ENCODE measurements around the gene LGALS1.
A peak's percentile ranks its signal among the peaks of the same experiment; 100 is the strongest.
"Not testable (repeated sequence)": the region's sequence is repeated elsewhere in the genome, so short reads cannot be mapped to it uniquely, and the experiment has no call there.

LGALS1 gene

DNA sequence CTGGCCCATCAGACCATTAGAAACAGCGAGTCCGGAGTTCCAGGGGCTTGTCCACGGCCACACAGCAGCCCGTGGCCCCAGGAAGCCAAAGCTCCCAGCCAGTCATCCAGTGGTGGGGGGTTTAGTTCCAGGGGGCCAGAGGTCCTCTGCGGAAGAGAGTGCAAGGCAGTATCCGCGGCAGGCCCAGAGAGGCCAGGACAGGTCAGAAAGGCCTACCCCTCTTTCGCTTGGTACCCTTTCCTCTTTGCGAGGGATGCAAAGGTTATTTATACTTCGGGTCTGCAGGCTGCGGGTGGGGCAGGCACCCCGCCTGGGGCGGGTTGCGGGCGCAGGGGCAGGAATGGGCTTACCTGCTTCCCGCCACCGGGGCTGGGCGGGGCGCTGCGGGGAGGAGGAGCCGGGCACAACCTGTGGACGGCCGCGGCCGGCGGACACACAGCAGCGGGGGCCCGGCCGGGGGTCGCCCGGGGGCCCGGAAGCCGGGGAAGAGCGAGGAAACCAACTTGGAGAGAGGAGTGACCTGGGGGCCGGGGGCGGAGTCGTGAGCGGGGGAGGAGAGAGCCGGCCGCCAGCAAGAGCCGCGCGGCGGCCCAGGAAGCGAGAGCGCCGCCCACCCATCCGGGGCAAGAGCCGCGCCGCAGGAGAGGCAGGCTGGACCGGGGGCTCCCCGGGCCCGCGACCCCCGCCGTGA is 36.2 kb upstream of the LGALS1 start, which contains the start of gene SH3BP1:
SH3BP1 (plus strand) TSS at position 600 of the 691 bp plus-strand sequence. CDS start 119 bp downstream, outside the sequence.
- DNase-seq (ENCODE audit: low read depth in 2 of 2), result no peak

DNA sequence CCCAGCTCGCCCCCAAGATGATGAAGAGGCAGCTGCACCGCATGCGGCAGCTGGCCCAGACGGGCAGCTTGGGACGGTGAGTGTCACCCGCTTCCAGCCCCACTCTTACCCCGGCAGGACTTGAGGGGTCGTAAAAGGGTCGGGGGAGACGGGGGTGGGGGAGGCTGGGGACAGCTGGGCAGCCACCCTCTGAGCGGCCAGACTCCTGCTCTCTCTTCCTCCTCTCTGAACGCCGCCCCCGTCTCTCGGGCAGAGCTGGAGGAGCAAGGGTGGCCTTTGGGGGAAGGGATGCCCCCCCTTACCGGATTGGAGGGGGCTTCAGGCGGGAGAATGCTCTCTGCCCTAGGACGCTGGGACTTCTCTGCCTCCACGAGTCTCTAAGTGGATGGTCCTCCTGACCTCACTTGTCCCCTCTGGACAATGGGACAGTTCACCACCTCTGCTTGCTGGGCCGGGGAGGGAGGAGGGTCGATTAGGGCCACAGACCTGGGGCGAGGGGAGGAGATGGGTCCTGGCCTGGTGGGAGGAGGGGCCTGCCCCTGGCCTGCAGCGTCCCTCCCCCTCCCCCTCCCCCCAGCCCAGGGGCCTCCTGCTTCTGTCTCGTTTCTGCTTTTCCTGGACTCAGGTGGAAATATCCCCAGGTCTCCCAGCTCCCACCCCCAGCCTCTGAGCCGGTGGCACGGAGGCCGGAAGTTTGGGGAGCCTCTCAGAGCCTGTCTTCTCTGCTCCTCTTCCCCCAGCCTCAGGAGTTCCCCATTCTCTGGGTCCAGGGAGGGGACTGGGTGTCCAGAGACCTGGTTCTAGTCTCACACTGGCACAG is 35.5 kb upstream of the LGALS1 start:
- DNase-seq (ENCODE audit: low read depth in 2 of 2), result no peak

DNA sequence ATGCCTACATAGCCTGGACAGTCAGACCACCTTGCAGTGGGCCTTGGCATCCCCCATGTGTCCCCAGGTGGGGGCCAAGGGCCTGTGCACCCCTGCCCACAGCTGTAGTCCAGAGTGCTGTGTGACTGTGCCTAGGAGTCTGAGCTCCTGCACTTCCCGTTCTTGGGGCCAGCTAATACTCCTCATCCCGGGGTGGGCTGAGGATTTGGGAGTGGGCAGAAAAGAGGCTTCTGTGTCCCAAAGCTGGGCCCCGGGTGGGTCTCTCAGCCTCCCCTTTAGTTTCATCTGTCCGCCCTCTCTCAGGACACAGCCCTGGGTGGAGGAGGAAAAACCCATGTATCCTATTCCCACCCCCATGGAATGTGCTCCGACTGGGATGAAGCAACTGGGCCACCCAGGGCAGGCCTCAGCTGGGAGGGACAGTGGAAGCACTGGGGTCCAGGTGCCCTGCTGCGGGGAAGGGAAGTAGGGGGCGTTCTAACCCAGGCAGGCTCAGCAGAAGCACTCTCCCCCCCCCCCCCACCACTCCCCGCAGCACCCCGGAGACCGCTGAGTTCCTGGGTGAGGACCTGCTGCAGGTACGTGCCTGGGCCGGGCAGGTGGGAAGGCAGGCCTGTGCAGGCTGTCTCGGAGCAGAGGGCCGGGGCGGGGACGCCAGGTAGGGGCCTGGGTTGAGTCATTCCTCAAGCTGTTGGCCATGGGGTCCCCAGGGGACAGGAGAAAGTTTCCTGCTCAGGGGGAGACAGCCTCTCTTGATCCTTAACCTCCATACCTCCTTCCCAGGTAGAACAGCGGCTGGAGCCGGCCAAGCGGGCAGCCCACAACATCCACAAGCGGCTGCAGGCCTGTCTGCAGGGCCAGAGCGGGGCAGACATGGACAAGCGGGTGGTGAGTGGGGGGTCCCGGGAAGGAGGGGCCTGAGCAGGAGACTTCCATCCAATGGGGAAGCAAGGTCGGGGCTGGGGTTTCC is 34.6 kb upstream of the LGALS1 start:
- no peak for DNase-seq (ENCODE audit: low read depth in 2 of 2)

DNA sequence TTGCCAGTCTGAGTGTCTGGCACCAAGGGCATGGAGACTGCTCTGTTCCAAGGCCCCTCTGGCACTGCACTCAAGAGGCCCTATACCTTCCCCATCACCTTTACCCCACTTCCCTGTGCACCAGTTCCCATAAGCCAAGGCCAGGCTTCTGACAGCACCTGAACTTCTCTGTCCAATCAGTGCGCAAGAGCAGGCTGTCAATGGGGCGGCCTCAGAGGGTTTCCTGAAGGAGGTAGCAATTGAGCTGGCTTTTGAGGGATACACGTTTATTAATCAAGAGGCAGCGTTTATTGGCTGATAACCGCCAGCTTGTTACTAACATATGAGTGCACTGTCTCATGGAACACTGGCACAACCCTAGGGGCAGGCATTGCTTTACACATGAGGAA is 33.9 kb upstream of the LGALS1 start:
- DNase-seq (ENCODE audit: low read depth in 2 of 2), result no peak

DNA sequence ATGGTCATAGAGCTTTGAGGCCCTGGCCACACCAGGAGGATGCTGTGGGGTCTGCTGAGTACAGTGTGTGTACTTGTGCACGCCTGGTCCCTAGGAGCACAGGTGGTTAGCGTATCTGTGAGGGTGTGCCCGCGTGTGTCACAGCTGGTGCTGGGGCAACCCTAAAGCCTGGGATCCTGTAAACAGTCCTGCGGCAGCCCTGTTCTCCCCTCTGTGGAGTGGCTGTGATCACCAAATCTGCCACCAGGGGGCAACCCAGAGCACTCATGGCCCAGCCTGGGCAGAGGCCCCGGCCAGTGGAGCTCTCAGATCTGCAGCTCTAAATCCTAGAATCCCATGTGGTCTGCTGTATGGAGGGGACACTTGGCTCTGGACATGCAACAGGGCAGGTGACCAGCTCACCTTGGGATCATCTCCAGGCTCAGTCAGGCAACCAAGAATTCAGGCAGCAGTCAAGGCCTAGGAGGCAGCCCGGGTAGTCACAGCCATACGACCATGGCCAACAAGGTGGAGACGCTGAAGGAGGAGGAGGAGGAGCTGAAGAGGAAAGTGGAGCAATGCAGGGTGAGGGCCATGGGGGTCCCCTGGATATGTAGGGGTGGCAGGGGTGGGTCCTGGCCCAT is 32.1 kb upstream of the LGALS1 start:
- peak; percentile 31 to 45 for DNase-seq (ENCODE audit: low read depth in 2 of 2)

DNA sequence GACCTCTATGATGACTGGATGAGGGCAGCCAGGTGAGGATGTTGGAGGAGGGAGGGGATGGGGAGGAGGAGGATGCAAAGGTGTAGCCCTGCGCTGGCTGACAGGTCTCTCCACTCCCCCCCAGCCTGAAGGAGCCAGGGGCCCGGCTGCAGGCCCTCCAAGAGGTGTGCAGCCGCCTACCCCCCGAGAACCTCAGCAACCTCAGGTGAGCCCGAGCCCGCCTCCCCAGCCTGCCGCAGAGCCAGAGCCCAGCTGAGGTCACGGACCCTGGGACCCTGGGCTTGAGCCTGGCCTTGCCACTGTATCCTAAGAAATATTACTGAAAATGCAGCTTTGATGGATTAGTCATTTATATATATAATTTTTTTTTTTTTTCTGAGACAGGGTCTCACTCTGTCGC is 28.1 kb upstream of the LGALS1 start:
- DNase-seq (ENCODE audit: low read depth in 2 of 2), result no peak

DNA sequence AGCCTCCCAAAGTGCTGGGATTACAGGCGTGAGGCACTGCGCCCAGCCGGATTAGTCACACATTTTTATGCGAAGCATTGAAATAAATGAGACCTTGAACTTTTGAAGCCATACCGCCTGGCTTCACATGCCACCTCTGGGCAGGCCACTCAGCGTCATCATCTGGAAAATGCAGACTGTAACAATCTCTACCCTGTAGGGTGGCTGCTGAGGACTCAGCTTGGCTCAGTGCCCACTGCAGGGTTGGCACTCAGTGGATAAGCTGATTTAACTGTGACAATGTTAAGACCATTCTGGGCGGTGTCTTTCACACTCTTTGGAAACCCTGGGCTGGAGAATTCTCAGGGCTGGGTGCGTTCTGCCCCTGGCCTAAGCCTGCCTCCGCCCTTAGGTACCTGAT is 27.5 kb upstream of the LGALS1 start:
- no peak for DNase-seq (ENCODE audit: low read depth in 2 of 2)

DNA sequence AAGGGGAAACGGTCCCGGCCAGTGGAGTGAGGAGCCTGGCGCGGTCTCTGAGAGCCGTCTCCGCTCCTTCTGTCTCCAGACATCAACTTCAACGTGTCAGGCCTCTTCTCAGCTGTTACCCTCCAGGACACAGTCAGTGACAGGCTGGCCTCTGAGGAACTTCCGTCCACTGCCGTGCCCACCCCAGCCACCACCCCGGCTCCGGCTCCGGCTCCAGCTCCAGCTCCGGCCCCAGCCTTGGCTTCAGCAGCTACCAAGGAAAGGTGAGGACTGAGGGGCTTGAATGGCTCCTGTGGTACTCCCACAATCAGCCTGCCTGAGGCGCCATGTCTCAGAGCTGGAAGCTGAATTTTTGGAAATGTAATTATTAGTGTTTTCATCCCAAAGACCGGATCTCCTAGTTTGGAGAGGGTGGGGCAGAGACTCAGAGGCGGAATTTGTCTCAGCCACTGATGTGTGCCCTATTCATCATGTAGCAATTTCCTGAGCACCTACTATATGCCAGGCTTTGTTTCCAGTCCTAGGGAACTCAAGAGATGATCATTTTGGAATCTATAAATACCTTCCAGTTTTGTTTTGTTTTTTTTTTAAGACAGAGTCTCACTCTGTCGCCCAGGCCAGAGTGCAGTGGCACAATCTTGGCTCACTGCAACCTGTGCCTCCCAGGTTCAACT is 24.8 kb upstream of the LGALS1 start:
- no peak for DNase-seq (ENCODE audit: low read depth in 2 of 2)

DNA sequence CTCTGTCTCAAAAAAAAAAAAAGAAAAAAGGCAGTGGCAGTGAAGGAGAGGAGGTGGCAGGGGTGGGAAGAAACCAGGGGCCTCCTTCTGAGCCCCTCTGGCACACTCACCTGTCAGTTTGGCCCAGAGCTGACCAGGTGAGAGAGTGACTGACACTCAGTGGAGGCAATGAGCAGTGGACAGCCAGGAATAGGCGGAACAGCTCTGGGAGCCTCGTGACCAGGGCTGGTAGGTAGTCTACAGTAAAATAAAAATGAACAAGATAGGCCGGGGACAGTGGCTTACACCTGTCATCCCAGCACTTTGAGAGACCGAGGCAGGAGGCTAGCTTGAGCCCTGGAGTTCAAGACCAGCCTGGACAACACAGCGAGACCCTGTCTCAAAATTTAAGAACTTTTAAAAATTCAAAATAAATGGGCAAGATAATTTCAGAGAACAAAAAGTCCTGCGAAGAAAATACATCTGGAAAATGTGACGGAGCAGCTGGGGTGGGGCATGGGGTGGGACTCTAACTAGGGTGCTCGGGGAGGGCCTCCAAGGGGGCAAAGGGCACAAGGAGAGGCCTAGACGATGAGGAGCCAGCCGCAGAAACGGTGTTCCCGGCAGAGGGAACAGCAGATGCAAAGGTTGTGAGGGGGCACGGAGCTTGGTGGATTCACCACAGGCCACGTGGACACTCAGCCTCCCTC is 20.7 kb upstream of the LGALS1 start:
- no peak for DNase-seq (ENCODE audit: low read depth in 2 of 2)

DNA sequence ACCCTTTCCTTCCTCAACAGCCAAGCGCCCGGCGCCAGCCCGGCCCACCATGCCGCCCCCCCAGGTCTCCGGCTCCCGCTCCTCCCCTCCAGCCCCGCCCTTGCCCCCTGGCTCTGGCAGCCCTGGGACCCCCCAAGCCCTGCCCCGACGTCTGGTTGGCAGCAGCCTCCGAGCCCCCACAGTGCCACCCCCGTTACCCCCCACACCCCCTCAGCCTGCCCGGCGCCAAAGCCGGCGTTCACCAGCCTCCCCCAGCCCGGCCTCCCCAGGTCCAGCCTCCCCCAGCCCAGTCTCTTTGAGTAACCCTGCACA is 20.2 kb upstream of the LGALS1 start:
- no peak for DNase-seq (ENCODE audit: low read depth in 2 of 2)

DNA sequence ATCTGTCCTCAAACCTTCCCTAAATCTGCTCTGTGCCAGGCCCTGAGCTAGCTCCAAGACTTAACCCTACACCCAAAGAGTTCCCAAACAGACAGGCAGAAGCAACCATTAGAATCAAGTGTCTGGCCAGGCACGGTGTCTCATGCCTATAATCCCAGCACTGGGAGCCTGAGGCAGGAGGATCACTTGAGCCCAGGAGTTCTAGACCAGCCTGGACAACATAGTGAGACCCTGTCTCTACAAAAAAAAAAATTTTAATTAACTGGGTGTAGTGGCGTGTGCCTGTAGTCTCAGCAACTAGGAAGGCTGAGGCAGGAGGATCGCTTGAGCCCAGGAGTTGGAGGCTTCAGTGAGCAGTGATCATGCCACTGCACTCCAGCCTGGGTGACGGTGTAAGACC is 18.9 kb upstream of the LGALS1 start:
- DNase-seq (ENCODE audit: low read depth in 2 of 2), result not testable (repeated sequence)

DNA sequence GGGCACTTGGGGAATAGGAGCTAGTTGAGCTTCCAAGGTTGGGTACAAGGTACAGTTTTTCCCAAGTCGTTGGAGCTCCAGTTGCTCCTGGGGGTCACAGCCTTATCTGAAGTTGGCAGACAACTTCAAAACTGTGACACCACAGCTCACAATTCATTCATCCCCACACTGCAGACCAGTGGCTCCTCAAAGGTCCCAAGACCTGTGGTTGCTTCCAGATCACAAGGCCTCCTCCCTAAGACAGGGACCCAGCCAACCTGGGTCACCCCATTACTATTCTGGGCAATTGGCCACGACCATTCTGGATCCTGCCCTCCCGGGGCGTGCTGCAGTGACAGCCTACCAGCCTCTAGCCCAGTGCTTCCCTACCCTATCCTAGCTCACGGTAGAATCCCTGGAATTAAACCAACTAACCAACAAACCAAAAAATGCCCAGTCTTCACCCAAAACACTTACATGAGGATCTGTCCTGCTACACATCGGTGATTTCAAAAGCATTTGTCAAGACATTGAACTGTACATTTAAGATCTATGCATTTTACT is 17.8 kb upstream of the LGALS1 start:
- no peak for DNase-seq (ENCODE audit: low read depth in 2 of 2)

DNA sequence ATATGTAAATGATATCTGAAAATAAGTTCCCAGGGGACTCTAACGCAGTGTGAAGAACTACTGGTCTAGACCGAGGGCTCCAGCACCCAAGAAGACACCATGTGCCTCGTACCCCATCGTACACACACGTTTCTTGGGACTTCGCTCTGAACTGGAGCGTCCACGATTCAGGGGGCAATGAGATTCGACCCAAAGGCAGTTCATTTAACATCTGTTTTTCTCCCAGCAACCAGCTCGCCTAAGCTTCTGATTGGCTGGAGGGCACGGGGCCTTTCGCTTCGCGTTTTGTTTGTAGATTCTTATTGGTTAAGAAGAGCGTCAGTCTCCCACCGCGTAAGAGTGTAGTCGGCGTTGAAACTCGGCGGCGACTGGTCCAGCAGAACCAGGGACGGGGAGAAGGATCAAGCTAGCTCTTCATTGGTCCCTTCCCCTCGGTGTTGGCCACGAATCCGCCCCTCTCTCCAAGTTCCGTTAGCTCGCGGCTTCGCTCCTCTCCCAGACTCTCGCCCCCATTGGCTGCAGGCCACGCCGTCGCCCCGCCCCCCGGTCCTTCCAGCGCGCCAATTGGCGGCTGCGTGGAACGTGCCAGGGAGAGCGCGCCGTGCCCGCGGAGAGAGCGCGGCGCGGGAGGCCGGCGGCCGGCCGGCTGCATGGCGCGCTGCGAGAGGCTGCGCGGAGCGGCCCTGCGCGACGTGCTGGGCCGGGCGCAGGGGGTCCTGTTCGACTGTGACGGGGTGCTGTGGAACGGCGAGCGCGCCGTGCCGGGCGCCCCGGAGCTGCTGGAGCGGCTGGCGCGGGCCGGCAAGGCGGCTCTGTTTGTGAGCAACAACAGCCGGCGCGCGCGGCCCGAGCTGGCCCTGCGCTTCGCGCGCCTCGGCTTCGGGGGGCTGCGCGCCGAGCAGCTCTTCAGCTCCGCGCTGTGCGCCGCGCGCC is 17.0 kb upstream of the LGALS1 start, which contains the start of gene PDXP:
PDXP (plus strand) TSS at position 591 of the 933 bp plus-strand sequence; CDS start at position 651, 60 bp downstream.
- DNase-seq (ENCODE audit: low read depth in 2 of 2), result peak; percentile 100

DNA sequence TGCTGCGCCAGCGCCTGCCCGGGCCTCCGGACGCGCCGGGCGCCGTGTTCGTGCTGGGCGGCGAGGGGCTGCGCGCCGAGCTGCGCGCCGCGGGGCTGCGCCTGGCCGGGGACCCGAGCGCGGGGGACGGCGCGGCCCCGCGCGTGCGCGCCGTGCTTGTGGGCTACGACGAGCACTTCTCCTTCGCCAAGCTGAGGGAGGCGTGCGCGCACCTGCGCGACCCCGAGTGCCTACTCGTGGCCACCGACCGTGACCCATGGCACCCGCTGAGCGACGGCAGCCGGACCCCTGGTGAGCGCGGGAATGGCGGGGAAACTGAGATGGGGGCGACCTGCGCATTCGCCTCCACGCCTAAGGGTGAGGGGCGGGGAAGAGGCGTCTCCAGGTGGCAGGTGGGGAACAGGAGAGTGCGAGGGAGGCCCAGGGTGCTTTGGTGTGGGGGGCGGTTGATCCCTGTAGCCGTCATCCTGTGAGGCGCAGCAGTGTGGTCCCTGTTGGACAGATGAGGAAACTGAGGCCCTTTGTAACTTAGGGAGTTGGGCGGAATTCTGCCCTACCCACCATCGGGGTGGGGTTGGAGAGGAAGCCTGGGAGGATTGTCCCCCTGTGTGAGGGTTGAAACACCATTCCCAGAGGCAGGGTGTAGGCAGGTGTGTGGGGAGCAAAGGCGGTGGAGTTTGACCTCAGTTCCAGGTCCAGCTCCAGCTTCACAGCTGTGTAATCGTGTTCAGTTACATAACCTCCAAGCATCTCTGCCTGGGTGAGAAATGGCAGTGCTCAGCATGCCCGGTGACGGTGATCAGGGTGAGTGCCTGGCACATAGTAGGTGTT is 16.2 kb upstream of the LGALS1 start:
- DNase-seq (ENCODE audit: low read depth in 2 of 2), result no peak

DNA sequence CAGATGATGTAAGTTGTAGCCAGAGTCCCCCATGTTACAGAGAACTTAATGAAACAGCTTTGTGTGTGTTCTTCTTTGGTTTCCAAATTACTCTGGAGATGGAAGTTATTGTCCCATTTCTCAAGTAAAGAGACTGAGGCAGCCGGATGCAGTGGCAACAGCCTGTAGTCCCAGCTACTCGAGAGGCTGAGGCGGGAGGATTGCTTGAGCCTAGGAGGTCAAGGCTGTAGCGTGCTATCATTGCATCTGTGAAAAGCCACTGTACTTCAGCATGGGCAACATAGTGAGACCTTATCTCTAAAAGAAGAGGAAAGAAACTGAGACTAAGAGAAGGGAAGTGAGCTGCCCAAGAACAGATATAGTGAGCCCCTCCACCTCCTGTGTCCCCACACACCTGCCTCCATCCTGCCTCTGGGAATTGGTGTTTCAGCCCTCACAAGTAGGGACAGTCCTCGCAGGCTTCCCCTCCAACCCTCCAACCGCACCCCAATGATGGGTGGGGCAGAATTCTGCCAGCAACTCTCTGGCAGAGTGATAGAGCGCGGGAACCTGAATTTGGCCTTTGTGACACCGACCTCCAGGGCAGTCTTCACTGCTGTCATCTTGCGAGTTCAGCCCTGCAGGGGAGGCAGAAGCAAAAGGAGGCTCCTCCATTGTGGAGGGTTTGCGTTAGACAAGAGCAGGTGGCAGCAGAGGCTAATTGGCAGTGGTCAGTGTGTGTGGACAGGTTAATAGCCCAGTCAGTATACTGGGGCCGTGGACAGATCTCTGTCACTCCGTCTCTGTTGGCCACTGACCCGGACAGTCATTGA is 15.3 kb upstream of the LGALS1 start:
- no peak for DNase-seq (ENCODE audit: low read depth in 2 of 2)

DNA sequence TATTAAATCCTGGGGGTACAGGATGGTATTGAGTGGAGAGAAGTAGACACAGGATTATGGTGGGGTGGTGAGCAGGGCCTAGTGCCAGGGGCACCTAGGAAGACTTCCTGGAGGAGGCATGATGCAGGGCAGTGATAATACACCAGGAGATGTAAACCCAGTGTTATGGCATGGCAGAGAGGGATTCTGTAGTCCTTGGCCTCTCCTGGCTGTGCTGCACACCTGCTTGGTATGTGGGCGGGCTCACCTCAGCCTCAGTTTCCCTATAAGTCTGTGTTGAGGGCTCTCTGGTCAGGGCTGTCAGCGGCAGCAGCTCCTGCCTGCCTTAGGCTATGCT is 14.8 kb upstream of the LGALS1 start:
- no peak for DNase-seq (ENCODE audit: low read depth in 2 of 2)

DNA sequence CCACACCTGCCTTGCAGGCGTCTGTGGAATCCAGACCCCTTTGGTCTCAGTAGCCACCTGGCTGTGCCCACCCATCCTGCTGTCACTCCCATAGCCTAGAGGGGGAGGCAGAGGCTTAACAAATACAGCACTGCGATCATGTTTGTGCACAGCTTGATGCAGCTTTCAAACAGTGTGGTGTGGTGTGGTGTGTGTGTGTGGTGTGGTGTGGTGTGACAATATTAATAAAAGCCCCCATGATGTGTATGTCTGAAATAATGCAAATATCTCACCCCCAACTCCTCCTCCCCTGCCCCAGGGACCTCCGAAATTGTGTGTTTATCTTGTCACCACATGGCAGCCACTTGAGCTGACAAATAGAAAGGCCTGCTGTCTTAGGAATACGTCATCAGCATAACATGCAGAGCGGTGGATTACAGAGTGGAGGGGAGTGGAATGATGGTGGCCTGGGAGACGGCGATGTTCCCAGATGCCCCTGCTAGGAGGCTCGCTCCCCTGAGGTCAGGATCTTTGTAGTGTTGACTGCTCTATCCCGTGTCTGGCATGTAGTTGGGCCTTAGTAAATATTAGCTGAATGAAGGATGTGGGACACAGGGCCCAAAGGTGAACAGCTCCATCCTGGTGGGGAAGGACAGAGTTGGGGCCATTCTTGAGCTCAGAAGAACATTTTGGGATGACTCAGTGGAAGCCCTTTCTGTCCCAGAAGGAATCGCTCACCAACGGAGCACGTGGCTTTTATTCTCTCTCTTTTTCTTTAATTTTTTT is 14.1 kb upstream of the LGALS1 start:
- peak in 1 of 2 experiments; percentile 52 for DNase-seq (ENCODE audit: low read depth in 2 of 2)

Data from fibroblast of skin of left quadriceps (primary cell).